ENCODE results near the gene GPR32. TPM values are rescaled to one million over a fixed set of nuclear protein-coding genes. Genes with fewer than 3 reads are reported as not detected.
A peak's percentile ranks its signal among the peaks of the same experiment; 100 is the strongest.

GPR32 gene
- total RNA-seq, 3 donors from 2014 or later (not counting 1 experiment from before 2014, with no cell fraction given): not detected

- Histone ChIP-seq H3K36me3 (ENCODE audit: control insufficient read depth, insufficient read depth, low read length) (peaks cover 17% of the 10 kb centered on the region), H3K4me1 (ENCODE audit: control insufficient read depth, insufficient read depth, low read length) (no peaks in the 10 kb centered on the region), H3K9me3 (ENCODE audit: control insufficient read depth, insufficient read depth, low read length) (no peaks in the 10 kb centered on the region), H3K27ac (ENCODE audit: low read length) (no peak overlapping the region), H3K27me3 (ENCODE audit: control insufficient read depth, insufficient read depth, low read length) (no peaks in the 10 kb centered on the region), H3K4me3 (ENCODE audit: low read length) (no peak overlapping the region)
- no peak for TF ChIP-seq CTCF (IDR thresholded peaks at IDR 0.05)
- 49% methylated on average over 15 of the region's 16 CpGs for WGBS (ENCODE audit: insufficient coverage)
- no peak overlapping the region for H3K27ac Mint-ChIP-seq
- H3K9me3 Mint-ChIP-seq: no peaks in the 10 kb centered on the region
- H3K36me3 Mint-ChIP-seq: no peaks in the 10 kb centered on the region
- intact Hi-C loops (cut with micrococcal nuclease): no loop called here
- ATAC-seq (no peak), DNase-seq (peak in 1 of 2 donors; percentile 42)
- H3K27me3 Mint-ChIP-seq (ENCODE audit: low read depth in 2 of 2): peaks cover 0 to 3% of the 10 kb centered on the region in 2 donors
- no peak overlapping the region for H3K4me3 Mint-ChIP-seq
- H3K4me1 Mint-ChIP-seq: peaks cover 0 to 4% of the 10 kb centered on the region in 2 donors
These were observed 24.0 kb downstream of the GPR32 start for GRCh38 chr19:50794074-50794875.

GRCh38 chr19:50794876-50795663 lies 24.8 kb downstream of the GPR32 start:
- H3K4me1 ChIP-seq (ENCODE audit: control insufficient read depth, insufficient read depth, low read length): no peaks in the 10 kb centered on the region
- H3K36me3 ChIP-seq (ENCODE audit: control insufficient read depth, insufficient read depth, low read length): peaks cover 21% of the 10 kb centered on the region
- intact Hi-C loops (cut with micrococcal nuclease): no loop called here
- peak in 1 of 3 donors; percentile 16 for ATAC-seq
- H3K4me3 Mint-ChIP-seq: no peak overlapping the region
- no peaks in the 10 kb centered on the region for H3K36me3 Mint-ChIP-seq
- DNase-seq: no peak
- TF ChIP-seq CTCF (IDR thresholded peaks at IDR 0.05): no peak
- peaks cover 0 to 3% of the 10 kb centered on the region in 2 donors for H3K27me3 Mint-ChIP-seq (ENCODE audit: low read depth in 2 of 2)
- no peak overlapping the region for H3K27ac ChIP-seq (ENCODE audit: low read length)
- peaks cover 0 to 4% of the 10 kb centered on the region in 2 donors for H3K4me1 Mint-ChIP-seq
- H3K4me3 ChIP-seq (ENCODE audit: low read length): no peak overlapping the region
- no peak overlapping the region for H3K27ac Mint-ChIP-seq
- H3K9me3 ChIP-seq (ENCODE audit: control insufficient read depth, insufficient read depth, low read length): no peaks in the 10 kb centered on the region
- H3K9me3 Mint-ChIP-seq: no peaks in the 10 kb centered on the region
- WGBS (ENCODE audit: insufficient coverage): 75% methylated on average over 18 of the region's 18 CpGs
- no peaks in the 10 kb centered on the region for H3K27me3 ChIP-seq (ENCODE audit: control insufficient read depth, insufficient read depth, low read length)

GRCh38 chr19:50795664-50796073 lies 25.4 kb downstream of the GPR32 start:
- DNase-seq (no peak), ATAC-seq (no peak)
- H3K4me3 Mint-ChIP-seq: no peak overlapping the region
- H3K9me3 ChIP-seq (ENCODE audit: control insufficient read depth, insufficient read depth, low read length): no peaks in the 10 kb centered on the region
- H3K36me3 ChIP-seq (ENCODE audit: control insufficient read depth, insufficient read depth, low read length): peaks cover 22% of the 10 kb centered on the region
- no peaks in the 10 kb centered on the region for H3K27me3 ChIP-seq (ENCODE audit: control insufficient read depth, insufficient read depth, low read length)
- no peak overlapping the region for H3K27ac ChIP-seq (ENCODE audit: low read length)
- H3K9me3 Mint-ChIP-seq: no peaks in the 10 kb centered on the region
- H3K27me3 Mint-ChIP-seq (ENCODE audit: low read depth in 2 of 2): peaks cover 0 to 3% of the 10 kb centered on the region in 2 donors
- peaks cover 0 to 4% of the 10 kb centered on the region in 2 donors for H3K4me1 Mint-ChIP-seq
- H3K27ac Mint-ChIP-seq: no peak overlapping the region
- TF ChIP-seq CTCF (IDR thresholded peaks at IDR 0.05): no peak
- intact Hi-C loops (cut with micrococcal nuclease): no loop called here
- H3K4me3 ChIP-seq (ENCODE audit: low read length): no peak overlapping the region
- no peaks in the 10 kb centered on the region for H3K4me1 ChIP-seq (ENCODE audit: control insufficient read depth, insufficient read depth, low read length)
- WGBS (ENCODE audit: insufficient coverage): 88% methylated on average over 4 of the region's 4 CpGs
- H3K36me3 Mint-ChIP-seq: no peaks in the 10 kb centered on the region

Data from natural killer cell (primary cell).